Thoracic aorta (tissue), 2 donors: ENCODE data around the gene DOK6. TPM values are rescaled to one million over a fixed set of nuclear protein-coding genes. Genes with fewer than 3 reads are reported as not detected.

Experiments
- ATAC-seq: fragments of 150-250 bp; one replicate; pipeline ENCODE4 v1.8.0; 2017; ENCODE audit warnings: low read depth; ENCODE audit not compliant: insufficient number of reproducible peaks, low FRiP score
- DNase-seq: peaks from one replicate; pipeline ENCODE4 v3.0.0-alpha.2; 2020; ENCODE audit warnings: low spot score
- H3K27ac ChIP-seq, 2 donors: fragments of 200-600 bp; sonication (generic); 1 replicate in 1 of 2; 2 replicates in 1 of 2; pipeline ENCODE4 v1.5.1; 2016; ENCODE audit warnings: mild to moderate bottlenecking in 2 of 2, moderate library complexity in 2 of 2
- H3K27me3 ChIP-seq: fragments of 200-600 bp; sonication (generic); replicated peaks from 2 replicates; pipeline ENCODE4 v1.6.0; 2016; ENCODE audit warnings: mild to moderate bottlenecking; ENCODE audit not compliant: insufficient read depth
- H3K36me3 ChIP-seq: fragments of 200-600 bp; sonication (generic); one replicate; pipeline ENCODE4 v1.5.1; 2016
- H3K4me1 ChIP-seq, 2 donors: fragments of 200-600 bp; sonication (generic); 1 replicate in 1 of 2; 2 replicates in 1 of 2; pipeline versions ENCODE4 v1.5.1 to v1.6.0; 2016; ENCODE audit warnings: low read depth in 2 of 2, mild to moderate bottlenecking in 1 of 2; ENCODE audit not compliant: control insufficient read depth in 1 of 2
- H3K4me3 ChIP-seq: fragments of 200-600 bp; sonication (generic); 2 replicates; pipeline ENCODE4 v1.5.1; 2016; ENCODE audit warnings: mild to moderate bottlenecking
- H3K9me3 ChIP-seq: fragments of 200-600 bp; sonication (generic); 2 replicates; pipeline ENCODE4 v1.5.1; 2016
- CTCF ChIP-seq: fragments of 200-600 bp; sonication (generic); IDR thresholded peaks from one replicate; pipeline ENCODE4 v1.5.1; 2019; ENCODE audit warnings: antibody characterized with exemption
- total RNA-seq, 2 donors: library from RNA; depleted of rRNA; stranded (reverse); fragments of >200 nt; gene quantifications; one replicate each; pipeline versions ENCODE4 v1.1.0 to v1.2.3, GENCODE V29; 2016

DOK6 gene
- total RNA-seq, 2 donors from 2014 or later: 2.0 to 2.1 TPM

GRCh38 chr18:69898241-69898861 lies 497.7 kb downstream of the DOK6 start:
- ATAC-seq: no peak
- no peak overlapping the region for H3K27ac ChIP-seq
- no peaks in the 10 kb centered on the region for H3K36me3 ChIP-seq
- H3K4me3 ChIP-seq: no peak overlapping the region
- no peaks in the 10 kb centered on the region for H3K9me3 ChIP-seq
- TF ChIP-seq CTCF: no peak
- H3K4me1 ChIP-seq: no peaks in the 10 kb centered on the region
- H3K27me3 ChIP-seq: no peaks in the 10 kb centered on the region
- no peak for DNase-seq
